ENCODE data around the gene IQCN. TPM values are rescaled to one million over a fixed set of nuclear protein-coding genes. Genes with fewer than 3 reads are reported as not detected.

The IQCN gene
- total RNA-seq, 1 donor from 2014 or later, result 10.4 TPM

GRCh38 chr19:18221815-18222725 is 52.2 kb downstream of the IQCN start:
- Mint-ChIP-seq H3K4me3 (ENCODE audit: unreplicated experiment) (no peak overlapping the region), H3K9me3 (ENCODE audit: unreplicated experiment) (no peaks in the 10 kb centered on the region), H3K27ac (ENCODE audit: unreplicated experiment) (no peak overlapping the region), H3K36me3 (ENCODE audit: unreplicated experiment) (no peaks in the 10 kb centered on the region), H3K27me3 (ENCODE audit: unreplicated experiment) (peaks cover 11% of the 10 kb centered on the region), H3K4me1 (ENCODE audit: unreplicated experiment) (peaks cover 18% of the 10 kb centered on the region)
- DNase-seq (ENCODE audit: extremely low spot score, unreplicated experiment), result no peak
- TF ChIP-seq CTCF (IDR thresholded peaks at IDR 0.05), result no peak

GRCh38 chr19:18220632-18221275 is 53.5 kb downstream of the IQCN start:
- Mint-ChIP-seq H3K27me3 (ENCODE audit: unreplicated experiment) (peaks cover 11% of the 10 kb centered on the region), H3K4me1 (ENCODE audit: unreplicated experiment) (peaks cover 15% of the 10 kb centered on the region), H3K36me3 (ENCODE audit: unreplicated experiment) (no peaks in the 10 kb centered on the region), H3K27ac (ENCODE audit: unreplicated experiment) (no peak overlapping the region), H3K9me3 (ENCODE audit: unreplicated experiment) (no peaks in the 10 kb centered on the region), H3K4me3 (ENCODE audit: unreplicated experiment) (no peak overlapping the region)
- no peak for DNase-seq (ENCODE audit: extremely low spot score, unreplicated experiment)
- no peak for TF ChIP-seq CTCF (IDR thresholded peaks at IDR 0.05)

- H3K27ac Mint-ChIP-seq (ENCODE audit: unreplicated experiment), result no peak overlapping the region
- no peak overlapping the region for H3K4me3 Mint-ChIP-seq (ENCODE audit: unreplicated experiment)
- H3K27me3 Mint-ChIP-seq (ENCODE audit: unreplicated experiment), result peaks cover 11% of the 10 kb centered on the region
- H3K9me3 Mint-ChIP-seq (ENCODE audit: unreplicated experiment), result no peaks in the 10 kb centered on the region
- no peak for DNase-seq (ENCODE audit: extremely low spot score, unreplicated experiment)
- TF ChIP-seq CTCF (IDR thresholded peaks at IDR 0.05), result no peak
- H3K36me3 Mint-ChIP-seq (ENCODE audit: unreplicated experiment), result no peaks in the 10 kb centered on the region
- peaks cover 9% of the 10 kb centered on the region for H3K4me1 Mint-ChIP-seq (ENCODE audit: unreplicated experiment)
Measured at GRCh38 chr19:18219911-18220631, 54.2 kb downstream of the IQCN start.

GRCh38 chr19:18218600-18218999 is 55.7 kb downstream of the IQCN start:
- DNase-seq (ENCODE audit: extremely low spot score, unreplicated experiment), result no peak
- H3K4me3 Mint-ChIP-seq (ENCODE audit: unreplicated experiment), result no peak overlapping the region
- no peak for TF ChIP-seq CTCF (IDR thresholded peaks at IDR 0.05)
- H3K27me3 Mint-ChIP-seq (ENCODE audit: unreplicated experiment), result peaks cover 11% of the 10 kb centered on the region
- no peaks in the 10 kb centered on the region for H3K9me3 Mint-ChIP-seq (ENCODE audit: unreplicated experiment)
- H3K36me3 Mint-ChIP-seq (ENCODE audit: unreplicated experiment), result no peaks in the 10 kb centered on the region
- no peaks in the 10 kb centered on the region for H3K4me1 Mint-ChIP-seq (ENCODE audit: unreplicated experiment)
- no peak overlapping the region for H3K27ac Mint-ChIP-seq (ENCODE audit: unreplicated experiment)
